SKM-1 treated with dmso at 0.1 percent for 144 hours (cell line): Measurements from ENCODE around the gene NMB.
"Not testable (repeated sequence)": the region's sequence is repeated elsewhere in the genome, so short reads cannot be mapped to it uniquely, and the experiment has no call there.

Source experiments
- DNase-seq: peaks from one replicate; lab custom pipeline; 2025; ENCODE audit not compliant: unreplicated experiment; lab: John Stamatoyannopoulos, UW

NMB gene

DNA sequence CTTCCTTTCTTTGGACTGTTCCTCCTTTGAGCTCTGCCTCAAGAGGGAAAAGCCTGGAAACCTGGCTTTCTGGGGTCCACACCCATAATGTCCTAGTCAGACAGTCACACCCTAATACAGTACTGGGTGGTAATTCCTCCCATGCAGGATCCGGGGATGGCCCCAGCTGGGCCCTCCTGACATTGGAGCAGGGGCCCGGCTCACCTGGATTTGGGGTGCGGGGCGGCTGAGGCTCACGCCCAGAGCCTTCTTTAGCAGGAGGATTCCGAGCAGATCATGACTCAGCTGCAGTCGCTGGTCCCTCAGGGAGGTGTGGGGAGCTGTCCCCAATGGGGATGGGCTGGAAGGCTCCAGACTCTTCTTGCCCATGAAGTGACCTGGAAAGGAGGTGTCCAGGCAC, 1.0 kb downstream of the NMB start:
- DNase-seq, result no peak

- peak; percentile 60 for DNase-seq
These were observed 3.1 kb downstream of the NMB start for GRCh38 chr15:84654689-84655453.

DNA sequence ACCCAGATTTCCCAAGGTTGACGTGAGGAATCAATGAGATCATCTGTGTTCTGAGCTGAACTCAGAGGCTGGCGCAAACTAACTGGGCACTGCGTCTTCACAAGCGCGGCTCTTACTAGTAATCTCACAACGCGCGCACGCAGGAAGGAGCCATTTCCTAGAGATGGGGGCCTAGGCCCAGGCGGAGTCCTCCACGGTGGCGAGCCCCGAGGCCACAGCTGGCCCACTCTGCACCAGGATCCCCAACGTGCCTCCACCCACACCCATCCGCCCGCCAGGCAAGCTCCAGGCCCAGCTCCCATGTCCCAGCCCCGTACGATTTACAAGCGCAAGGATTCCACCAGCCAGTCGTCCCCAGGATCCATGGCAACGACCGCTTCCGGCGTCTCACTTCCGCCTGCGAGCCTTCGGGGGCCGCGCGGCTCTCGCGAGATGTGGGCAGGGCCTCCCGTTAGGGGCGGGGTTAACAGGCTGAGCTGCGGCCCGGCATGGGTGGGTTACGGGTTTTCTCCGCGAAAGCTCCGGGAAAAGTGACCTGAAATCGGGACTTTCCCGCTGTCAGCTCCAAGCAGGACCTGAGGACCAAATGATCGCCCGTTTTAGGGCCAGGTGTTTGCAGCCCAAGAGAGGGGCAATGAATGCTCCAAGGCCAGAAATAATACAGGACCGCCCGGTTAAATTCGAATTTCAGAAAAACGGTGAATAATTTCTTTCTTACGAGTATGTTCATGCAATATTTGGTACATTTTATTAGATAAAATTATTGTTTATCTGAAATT, 3.9 kb downstream of the NMB start, which contains the start of gene WDR73:
Gene WDR73 (minus strand): TSS at position 374 of the 779 bp plus-strand sequence. CDS start 9 bp downstream, at position 365.
- peak; percentile 87 for DNase-seq

DNA sequence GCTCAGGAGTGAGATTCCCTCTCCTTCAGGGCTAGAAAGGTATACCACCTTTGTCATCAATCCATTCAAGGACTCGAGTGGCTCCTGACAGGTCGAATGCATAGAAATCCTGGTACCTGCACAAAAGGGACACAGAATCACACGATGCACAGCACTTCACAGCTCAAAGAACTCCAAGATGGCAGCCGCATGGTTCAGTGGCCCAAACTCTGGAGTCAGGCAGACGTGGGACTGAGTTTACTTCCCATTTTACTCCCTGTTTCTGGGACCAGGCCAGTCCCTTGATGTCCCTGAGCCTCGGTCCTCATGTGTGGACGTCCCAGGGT, 4.5 kb downstream of the NMB start:
- no peak for DNase-seq

DNA sequence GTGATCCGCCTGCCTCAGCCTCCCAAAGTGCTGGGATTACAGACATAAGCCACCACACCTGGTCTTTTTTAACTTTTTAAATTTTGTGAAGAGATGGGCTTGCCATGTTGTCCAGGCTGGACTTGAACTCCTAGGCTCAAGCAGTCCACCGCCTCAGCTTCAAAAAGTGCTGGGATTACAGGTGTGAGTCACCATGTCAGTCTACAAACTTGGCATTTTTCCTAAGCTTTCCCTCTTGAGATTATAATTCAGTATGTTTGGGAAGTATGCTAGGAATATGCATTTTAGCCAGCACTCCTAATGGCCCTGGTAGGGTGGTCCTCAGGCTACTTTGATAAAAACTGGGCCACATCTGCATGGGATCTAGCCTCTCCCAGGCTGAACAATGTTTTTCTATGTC, 8.3 kb downstream of the NMB start:
- no peak for DNase-seq

DNA sequence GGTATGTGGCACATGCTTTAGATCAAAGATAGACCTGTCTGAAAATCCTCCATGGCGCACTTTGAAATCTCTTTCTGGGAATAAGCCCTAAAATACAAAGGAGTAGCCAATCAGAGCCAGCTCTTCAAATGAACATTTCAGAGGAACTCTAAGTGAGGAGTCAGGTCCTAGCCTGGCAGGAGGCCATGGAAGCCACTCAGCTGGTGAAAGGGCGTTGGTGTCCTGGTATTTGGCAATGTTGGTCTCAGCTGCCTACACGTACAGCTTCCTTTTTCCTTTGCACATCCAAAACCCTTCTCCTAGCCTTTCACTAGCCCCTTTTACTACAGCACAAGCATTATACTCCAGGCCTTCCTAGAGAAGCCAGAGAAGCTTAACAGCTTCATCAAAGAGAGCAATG, 9.5 kb downstream of the NMB start:
- DNase-seq, result no peak

DNA sequence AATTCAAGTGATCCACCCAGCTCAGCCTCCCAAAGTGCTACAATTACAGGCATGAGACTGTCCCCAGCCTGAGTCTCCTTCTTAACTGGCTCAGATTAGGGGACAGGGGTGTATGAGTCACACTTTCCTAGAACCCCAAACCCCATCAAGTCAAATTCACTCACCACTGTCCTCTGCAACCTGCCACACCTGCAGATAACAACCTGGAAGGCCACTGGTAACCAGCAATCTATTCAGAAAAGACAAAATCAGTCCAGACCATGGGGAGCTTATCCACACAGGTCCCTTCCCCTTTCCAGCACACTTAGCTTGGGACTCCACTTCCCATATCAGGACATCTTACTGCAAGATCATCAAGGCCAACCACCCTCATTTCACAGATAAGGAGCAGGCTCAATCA, 10.3 kb downstream of the NMB start:
- no peak for DNase-seq

DNA sequence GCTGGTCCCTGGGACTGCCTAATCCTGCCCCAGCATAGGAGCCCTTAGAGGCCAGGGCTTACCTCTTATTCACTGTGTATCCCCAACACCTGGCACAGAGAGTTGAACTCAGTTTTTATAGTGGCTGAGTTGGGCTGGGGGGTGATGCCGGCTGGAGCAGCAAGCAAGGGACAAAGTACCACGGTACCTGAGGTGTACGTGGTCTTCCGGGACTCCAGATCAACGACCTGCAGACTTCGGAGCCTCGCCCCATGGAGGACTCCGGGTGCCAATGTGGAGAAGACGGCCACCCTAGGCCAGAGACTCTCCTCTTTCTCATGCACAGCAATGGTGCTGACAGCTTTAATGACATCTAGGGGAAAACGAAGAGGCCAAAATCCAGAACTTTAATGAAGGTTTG, 12.0 kb downstream of the NMB start:
- no peak for DNase-seq

- no peak for DNase-seq
These were observed 12.5 kb downstream of the NMB start for GRCh38 chr15:84645496-84645895.

DNA sequence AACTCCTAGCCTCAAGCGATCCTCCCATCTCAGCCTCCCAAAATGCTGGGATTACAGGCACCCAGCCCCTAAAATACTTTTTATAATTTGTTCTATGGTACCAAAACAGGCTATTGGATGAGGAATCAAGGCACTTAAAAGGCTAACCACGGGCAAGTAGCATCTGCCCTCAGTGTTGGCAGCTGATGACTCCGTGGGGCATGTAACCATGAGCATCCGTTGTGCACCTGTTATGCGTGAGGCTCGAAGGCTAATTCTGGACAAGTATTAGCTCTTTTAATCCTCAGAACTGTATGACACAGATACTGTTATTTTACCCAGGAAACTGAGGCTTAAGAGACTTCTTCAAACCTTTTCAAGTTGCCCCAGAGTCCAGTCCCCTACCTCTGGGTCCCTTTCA, 14.2 kb downstream of the NMB start:
- DNase-seq, result no peak

DNA sequence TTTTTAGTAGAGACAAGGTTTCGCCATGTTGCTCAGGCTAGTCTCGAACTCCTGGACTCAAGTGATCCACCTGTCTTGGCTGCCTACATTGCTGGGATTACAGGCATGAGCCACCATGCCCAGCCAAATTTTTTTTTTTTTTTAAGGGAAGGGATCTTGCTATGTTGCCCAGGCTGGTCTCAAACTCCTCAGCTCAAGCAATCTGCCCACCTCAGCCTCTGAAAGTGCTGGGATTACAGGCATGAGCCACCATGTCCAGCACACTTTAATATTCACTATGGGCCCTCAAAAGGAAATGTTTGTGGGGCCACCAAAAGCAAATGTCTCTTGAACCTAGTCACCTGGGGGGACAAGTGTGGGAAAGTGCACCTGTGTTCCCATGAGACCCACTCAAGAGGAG, 15.4 kb downstream of the NMB start:
- not testable (repeated sequence) for DNase-seq

- DNase-seq, result not testable (repeated sequence)
These were observed 16.1 kb downstream of the NMB start for GRCh38 chr15:84641871-84642270.

DNA sequence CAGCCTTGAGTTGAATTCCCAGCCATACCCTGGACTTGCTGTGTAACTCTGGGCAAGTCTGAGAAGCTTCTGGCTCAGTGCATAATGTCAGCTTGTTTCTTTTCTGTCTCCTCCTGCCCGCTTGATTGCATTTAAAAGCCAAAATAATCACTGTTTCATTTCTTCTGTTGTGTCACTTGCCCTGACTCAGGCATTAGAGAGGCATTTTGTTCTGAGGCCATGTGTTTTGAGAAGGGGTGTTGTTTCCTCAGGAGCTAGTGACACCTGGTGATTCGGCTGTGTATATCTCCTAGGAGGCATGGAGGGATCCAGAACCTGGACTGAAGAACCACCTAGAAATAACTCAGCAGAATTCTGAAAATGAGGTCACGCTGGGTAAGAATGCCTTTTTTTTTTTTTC, 19.9 kb downstream of the NMB start:
- no peak for DNase-seq

- no peak for DNase-seq
These were observed 23.7 kb downstream of the NMB start for GRCh38 chr15:84634228-84634837.

- DNase-seq, result peak; percentile 31
These were observed 24.4 kb downstream of the NMB start for GRCh38 chr15:84633311-84634227.

DNA sequence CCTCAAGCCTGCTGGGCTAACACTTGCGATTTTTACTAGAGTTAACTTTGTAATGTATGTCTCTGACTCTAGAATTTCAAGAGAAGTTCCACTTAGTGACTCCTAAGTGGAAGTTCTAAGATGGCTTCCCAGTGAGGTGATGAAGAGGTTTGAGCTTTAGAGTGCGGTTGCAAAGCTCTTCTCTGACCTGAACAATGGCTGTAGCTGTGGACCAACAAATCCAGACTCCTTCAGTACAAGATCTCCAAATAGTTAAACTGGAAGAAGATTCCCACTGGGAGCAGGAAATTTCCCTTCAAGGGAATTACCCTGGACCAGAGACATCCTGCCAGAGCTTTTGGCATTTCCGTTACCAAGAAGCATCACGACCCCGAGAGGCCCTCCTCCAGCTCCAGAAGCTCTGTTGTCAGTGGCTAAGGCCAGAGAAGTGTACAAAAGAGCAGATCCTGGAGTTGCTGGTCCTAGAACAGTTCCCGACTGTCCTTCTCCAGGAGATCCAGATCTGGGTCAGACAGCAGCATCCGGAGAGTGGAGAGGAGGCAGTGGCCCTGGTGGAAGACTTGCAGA, 26.2 kb downstream of the NMB start:
- DNase-seq, result no peak

DNA sequence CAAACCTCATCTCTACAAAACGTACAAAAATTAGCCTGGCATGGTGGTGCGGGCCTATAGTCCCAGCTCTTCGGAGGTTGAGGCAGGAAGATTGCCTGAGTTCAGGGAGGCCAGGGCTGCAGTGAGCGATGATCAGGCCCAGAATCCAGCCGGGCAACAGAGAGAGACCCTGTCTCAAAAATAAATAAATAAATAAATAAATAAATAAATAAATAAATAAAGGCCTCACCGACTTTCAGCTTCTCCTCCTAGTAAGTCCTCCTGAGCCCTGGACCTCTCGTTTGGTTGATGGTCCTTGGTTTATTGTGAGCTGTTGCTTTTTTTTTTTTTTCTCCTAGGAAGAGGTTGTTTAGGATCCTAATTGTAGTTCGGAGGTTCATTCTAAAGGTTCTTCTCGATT, 29.0 kb downstream of the NMB start:
- no peak for DNase-seq

- no peak for DNase-seq
These were observed 32.9 kb downstream of the NMB start for GRCh38 chr15:84625123-84625522.

GRCh38 chr15:84624359-84624758, 33.6 kb downstream of the NMB start:
- DNase-seq, result no peak

DNA sequence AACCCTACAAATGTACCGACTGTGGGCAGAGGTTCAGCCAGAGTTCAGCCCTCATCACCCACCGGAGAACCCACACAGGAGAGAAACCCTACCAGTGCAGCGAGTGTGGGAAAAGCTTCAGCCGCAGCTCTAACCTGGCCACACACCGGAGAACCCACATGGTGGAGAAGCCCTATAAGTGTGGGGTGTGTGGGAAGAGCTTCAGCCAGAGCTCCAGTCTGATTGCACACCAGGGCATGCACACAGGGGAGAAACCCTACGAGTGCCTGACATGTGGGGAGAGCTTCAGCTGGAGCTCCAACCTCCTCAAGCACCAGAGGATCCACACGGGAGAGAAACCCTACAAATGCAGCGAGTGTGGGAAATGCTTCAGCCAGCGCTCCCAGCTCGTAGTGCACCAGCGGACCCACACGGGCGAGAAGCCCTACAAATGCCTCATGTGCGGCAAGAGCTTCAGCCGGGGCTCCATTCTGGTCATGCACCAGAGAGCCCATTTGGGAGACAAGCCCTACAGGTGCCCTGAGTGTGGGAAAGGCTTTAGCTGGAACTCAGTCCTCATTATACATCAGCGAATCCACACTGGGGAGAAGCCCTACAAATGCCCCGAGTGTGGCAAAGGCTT, 36.5 kb downstream of the NMB start:
- DNase-seq, result no peak
